ENCODE results near the gene CCDC51.
A peak's percentile ranks its signal among the peaks of the same experiment; 100 is the strongest.

CCDC51 gene

GRCh38 chr3:48429317-48429959 is 10.5 kb downstream of the CCDC51 start:
- TF ChIP-seq, protein P1, sequence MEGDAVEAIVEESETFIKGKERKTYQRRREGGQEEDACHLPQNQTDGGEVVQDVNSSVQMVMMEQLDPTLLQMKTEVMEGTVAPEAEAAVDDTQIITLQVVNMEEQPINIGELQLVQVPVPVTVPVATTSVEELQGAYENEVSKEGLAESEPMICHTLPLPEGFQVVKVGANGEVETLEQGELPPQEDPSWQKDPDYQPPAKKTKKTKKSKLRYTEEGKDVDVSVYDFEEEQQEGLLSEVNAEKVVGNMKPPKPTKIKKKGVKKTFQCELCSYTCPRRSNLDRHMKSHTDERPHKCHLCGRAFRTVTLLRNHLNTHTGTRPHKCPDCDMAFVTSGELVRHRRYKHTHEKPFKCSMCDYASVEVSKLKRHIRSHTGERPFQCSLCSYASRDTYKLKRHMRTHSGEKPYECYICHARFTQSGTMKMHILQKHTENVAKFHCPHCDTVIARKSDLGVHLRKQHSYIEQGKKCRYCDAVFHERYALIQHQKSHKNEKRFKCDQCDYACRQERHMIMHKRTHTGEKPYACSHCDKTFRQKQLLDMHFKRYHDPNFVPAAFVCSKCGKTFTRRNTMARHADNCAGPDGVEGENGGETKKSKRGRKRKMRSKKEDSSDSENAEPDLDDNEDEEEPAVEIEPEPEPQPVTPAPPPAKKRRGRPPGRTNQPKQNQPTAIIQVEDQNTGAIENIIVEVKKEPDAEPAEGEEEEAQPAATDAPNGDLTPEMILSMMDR (IDR thresholded peaks at IDR 0.05; ENCODE audit: insufficient read depth, low read depth, low read length, missing control alignments) = no peak
- peak overlapping the region; percentile 71 for H3K4me3 ChIP-seq (ENCODE audit: low read length)
- DNase-seq (ENCODE audit: low read depth) = peak; percentile 68

DNA sequence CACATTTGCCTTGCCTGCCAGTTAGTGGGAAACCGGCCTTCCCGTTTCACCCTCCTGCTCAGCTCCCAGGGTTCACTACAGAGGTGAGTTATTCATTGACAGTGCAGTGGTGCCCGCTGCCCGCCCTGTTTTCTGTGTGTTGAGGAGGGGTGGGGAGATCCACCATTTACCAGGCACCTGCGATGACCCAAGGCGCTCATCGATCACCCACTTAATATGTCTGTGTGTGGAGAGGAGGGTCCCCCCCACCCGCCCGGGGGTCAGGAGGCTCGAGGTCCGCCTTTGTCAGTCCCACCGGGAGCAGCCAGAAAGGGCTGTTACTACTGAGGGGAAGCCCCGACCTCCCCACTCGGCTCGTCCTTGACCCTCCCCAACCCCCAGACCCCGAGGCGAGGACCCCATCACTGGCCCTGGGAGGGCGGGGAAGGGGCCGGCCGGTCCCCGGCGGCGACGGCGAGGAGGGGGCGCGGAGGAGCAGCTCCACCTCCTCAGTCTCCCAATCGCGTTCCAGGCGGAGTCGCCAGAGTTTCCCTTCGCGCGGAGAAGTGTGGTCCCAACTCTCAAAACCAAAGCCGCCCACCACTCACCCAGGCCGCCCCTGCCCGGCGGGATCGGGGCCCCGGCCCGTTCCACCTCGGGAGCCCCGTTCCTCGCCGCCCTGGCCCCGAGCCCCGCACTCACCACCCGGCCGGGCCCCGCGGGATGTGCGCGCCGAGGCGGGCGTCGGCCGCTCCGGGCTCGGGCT is 11.2 kb downstream of the CCDC51 start:
- peak overlapping the region; percentile 71 for H3K4me3 ChIP-seq (ENCODE audit: low read length)
- DNase-seq (ENCODE audit: low read depth) = no peak
- TF ChIP-seq, protein P1 (IDR thresholded peaks at IDR 0.05; ENCODE audit: insufficient read depth, low read depth, low read length, missing control alignments) = no peak

GRCh38 chr3:48428088-48428571 is 11.8 kb downstream of the CCDC51 start:
- TF ChIP-seq, protein P1 (IDR thresholded peaks at IDR 0.05; ENCODE audit: insufficient read depth, low read depth, low read length, missing control alignments) = no peak
- H3K4me3 ChIP-seq (ENCODE audit: low read length) = peak overlapping the region; percentile 71
- DNase-seq (ENCODE audit: low read depth) = no peak

GRCh38 chr3:48427630-48427962 is 12.3 kb downstream of the CCDC51 start:
- DNase-seq (ENCODE audit: low read depth) = no peak
- H3K4me3 ChIP-seq (ENCODE audit: low read length) = peak overlapping the region; percentile 71
- TF ChIP-seq, protein P1 (IDR thresholded peaks at IDR 0.05; ENCODE audit: insufficient read depth, low read depth, low read length, missing control alignments) = no peak

- H3K4me3 ChIP-seq (ENCODE audit: low read length) = peak overlapping the region; percentile 71
- DNase-seq (ENCODE audit: low read depth) = peak; percentile 42
Observed at GRCh38 chr3:48426944-48427629, 12.8 kb downstream of the CCDC51 start.

DNA sequence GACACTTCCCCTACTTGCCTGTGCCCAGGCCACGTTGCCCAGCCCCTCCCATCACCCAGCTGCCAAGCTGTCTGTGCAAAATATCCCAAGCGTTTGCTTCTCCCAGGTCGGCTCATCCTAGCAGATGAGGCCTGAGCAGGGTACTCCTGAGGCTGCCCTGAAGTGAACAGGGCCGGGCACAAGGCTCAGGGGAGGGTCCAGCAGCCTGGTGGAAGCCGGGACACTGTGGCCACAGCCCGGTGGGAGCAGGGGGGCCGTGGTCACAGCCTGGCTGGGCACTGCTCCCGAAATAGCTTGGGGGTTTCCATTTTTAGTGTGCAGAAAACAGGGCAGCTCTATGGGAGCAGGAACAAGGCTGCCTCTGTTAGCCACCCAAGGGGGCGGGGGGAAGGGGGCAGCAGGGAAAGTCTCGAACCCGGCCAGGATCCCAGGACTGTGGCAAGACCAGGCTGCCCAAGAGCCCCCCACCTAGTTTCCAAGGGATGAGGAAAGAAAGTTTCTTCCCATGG is 13.5 kb downstream of the CCDC51 start:
- peak overlapping the region; percentile 71 for H3K4me3 ChIP-seq (ENCODE audit: low read length)
- TF ChIP-seq, protein P1 (IDR thresholded peaks at IDR 0.05; ENCODE audit: insufficient read depth, low read depth, low read length, missing control alignments) = no peak
- DNase-seq (ENCODE audit: low read depth) = no peak

More at GRCh38 chr3:48426944-48427629, 12.8 kb downstream of the CCDC51 start:
- TF ChIP-seq, protein P1 (IDR thresholded peaks at IDR 0.05; ENCODE audit: insufficient read depth, low read depth, low read length, missing control alignments) = no peak
